ENCODE results near the gene HS3ST6.

GRCh38 chr16:1917665-1918350 lies 407 bp downstream of the HS3ST6 start:
- TF ChIP-seq MYC (CRISPR knock-in tag; IDR thresholded peaks at IDR 0.05; ENCODE audit: borderline replicate concordance) (no peak), ZNF431 (CRISPR knock-in tag; IDR thresholded peaks at IDR 0.05; ENCODE audit: borderline replicate concordance, low read depth) (no peak), ZNF629 (CRISPR knock-in tag; conservative IDR thresholded peaks at IDR 0.05) (no peak), CTCF (CRISPR knock-in tag; IDR thresholded peaks at IDR 0.05) (no peak), CHD2 (IDR thresholded peaks at IDR 0.05; ENCODE audit: low read depth, low read length) (no peak), ZUFSP (CRISPR knock-in tag; IDR thresholded peaks at IDR 0.05; ENCODE audit: borderline replicate concordance) (no peak), ZBTB4 (CRISPR knock-in tag; IDR thresholded peaks at IDR 0.05; ENCODE audit: borderline replicate concordance) (no peak), RBAK (CRISPR knock-in tag; IDR thresholded peaks at IDR 0.05) (no peak), ZBED4 (CRISPR knock-in tag; IDR thresholded peaks at IDR 0.05; ENCODE audit: borderline replicate concordance) (no peak), ZNF772 (CRISPR knock-in tag; IDR thresholded peaks at IDR 0.05) (no peak)
